ENCODE results near the gene LIMK1.

DNA sequence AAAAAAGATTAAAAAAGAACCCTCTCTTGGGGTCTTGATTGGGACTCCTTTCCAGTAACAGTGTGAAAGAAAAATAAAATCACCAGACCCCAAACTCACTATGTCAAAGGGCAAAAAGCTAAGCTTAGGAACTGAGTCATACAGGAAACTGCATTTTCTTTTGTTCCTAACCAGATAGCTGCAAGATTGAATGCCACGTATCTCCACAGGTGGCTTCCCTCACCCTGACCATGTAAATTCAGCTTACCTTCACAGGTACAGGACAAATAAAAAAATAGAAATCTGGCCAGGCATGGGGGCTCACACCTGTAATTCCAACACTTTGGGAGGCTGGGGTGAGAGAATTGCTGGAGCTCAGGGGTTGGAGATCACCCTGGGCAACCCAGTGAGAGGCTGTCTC, 58.1 kb downstream of the LIMK1 start:
- TF ChIP-seq, protein P1, sequence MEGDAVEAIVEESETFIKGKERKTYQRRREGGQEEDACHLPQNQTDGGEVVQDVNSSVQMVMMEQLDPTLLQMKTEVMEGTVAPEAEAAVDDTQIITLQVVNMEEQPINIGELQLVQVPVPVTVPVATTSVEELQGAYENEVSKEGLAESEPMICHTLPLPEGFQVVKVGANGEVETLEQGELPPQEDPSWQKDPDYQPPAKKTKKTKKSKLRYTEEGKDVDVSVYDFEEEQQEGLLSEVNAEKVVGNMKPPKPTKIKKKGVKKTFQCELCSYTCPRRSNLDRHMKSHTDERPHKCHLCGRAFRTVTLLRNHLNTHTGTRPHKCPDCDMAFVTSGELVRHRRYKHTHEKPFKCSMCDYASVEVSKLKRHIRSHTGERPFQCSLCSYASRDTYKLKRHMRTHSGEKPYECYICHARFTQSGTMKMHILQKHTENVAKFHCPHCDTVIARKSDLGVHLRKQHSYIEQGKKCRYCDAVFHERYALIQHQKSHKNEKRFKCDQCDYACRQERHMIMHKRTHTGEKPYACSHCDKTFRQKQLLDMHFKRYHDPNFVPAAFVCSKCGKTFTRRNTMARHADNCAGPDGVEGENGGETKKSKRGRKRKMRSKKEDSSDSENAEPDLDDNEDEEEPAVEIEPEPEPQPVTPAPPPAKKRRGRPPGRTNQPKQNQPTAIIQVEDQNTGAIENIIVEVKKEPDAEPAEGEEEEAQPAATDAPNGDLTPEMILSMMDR (IDR thresholded peaks at IDR 0.05), result no peak
- no peak for TF ChIP-seq POLR2A (IDR thresholded peaks at IDR 0.05)
